IMR-90 (cell line): Measurements from ENCODE around the gene DCLRE1C.

Source experiments
- BHLHE40 ChIP-seq: fragments of 150-350 bp; IDR thresholded peaks from 2 replicates; pipeline ENCODE4 v1.6.1; 2016; ENCODE audit warnings: mild to moderate bottlenecking, low read depth, low read length
- MAFK ChIP-seq: IDR thresholded peaks from 2 replicates; pipeline ENCODE4 v1.6.1; 2012; ENCODE audit warnings: low read depth, low read length, improper control_type of control experiment
- POLR2A ChIP-seq: IDR thresholded peaks from 2 replicates; pipeline ENCODE4 v1.6.1; 2012; ENCODE audit warnings: mild to moderate bottlenecking, low read depth, low read length
- RAD21 ChIP-seq: IDR thresholded peaks from 2 replicates; pipeline ENCODE4 v1.6.1; 2012; ENCODE audit warnings: low read length, improper control_type of control experiment
- SMC3 ChIP-seq: fragments of 150-350 bp; IDR thresholded peaks from 2 replicates; pipeline ENCODE4 v1.6.1; 2016; ENCODE audit warnings: low read depth, mild to moderate bottlenecking, antibody characterized with exemption, low read length, moderate library complexity
- TF ChIP-seq, protein P1 (sequence below): conservative IDR thresholded peaks from 2 replicates; pipeline ENCODE4 v1.5.1; 2012; ENCODE audit warnings: mild to moderate bottlenecking, low read depth, low read length, improper control_type of control experiment
- TF ChIP-seq, protein P2 (sequence below): fragments of 150-350 bp; IDR thresholded peaks from 2 replicates; pipeline ENCODE4 v1.6.1; 2017; ENCODE audit warnings: mild to moderate bottlenecking, antibody characterized with exemption, low read length, low read depth

GRCh38 chr10:14952851-14953423 lies 959 bp downstream of the DCLRE1C start:
- TF ChIP-seq, protein P1, sequence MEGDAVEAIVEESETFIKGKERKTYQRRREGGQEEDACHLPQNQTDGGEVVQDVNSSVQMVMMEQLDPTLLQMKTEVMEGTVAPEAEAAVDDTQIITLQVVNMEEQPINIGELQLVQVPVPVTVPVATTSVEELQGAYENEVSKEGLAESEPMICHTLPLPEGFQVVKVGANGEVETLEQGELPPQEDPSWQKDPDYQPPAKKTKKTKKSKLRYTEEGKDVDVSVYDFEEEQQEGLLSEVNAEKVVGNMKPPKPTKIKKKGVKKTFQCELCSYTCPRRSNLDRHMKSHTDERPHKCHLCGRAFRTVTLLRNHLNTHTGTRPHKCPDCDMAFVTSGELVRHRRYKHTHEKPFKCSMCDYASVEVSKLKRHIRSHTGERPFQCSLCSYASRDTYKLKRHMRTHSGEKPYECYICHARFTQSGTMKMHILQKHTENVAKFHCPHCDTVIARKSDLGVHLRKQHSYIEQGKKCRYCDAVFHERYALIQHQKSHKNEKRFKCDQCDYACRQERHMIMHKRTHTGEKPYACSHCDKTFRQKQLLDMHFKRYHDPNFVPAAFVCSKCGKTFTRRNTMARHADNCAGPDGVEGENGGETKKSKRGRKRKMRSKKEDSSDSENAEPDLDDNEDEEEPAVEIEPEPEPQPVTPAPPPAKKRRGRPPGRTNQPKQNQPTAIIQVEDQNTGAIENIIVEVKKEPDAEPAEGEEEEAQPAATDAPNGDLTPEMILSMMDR: no peak
- TF ChIP-seq, protein P2, sequence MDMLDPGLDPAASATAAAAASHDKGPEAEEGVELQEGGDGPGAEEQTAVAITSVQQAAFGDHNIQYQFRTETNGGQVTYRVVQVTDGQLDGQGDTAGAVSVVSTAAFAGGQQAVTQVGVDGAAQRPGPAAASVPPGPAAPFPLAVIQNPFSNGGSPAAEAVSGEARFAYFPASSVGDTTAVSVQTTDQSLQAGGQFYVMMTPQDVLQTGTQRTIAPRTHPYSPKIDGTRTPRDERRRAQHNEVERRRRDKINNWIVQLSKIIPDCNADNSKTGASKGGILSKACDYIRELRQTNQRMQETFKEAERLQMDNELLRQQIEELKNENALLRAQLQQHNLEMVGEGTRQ: no peak
- TF ChIP-seq MAFK: no peak
- TF ChIP-seq POLR2A: no peak
- no peak for TF ChIP-seq RAD21
- no peak for TF ChIP-seq BHLHE40
- TF ChIP-seq SMC3: no peak
